GM21367 (cell line): ENCODE data around the gene TWNK.
A peak's percentile ranks its signal among the peaks of the same experiment; 100 is the strongest.
"Not testable (repeated sequence)": the region's sequence is repeated elsewhere in the genome, so short reads cannot be mapped to it uniquely, and the experiment has no call there.

Experiments used
- ATAC-seq: cut with Tn5 transposase; IDR thresholded peaks from one replicate; pipeline ENCODE4 v1.9.1; 2021; ENCODE audit not compliant: unreplicated experiment

TWNK gene

DNA sequence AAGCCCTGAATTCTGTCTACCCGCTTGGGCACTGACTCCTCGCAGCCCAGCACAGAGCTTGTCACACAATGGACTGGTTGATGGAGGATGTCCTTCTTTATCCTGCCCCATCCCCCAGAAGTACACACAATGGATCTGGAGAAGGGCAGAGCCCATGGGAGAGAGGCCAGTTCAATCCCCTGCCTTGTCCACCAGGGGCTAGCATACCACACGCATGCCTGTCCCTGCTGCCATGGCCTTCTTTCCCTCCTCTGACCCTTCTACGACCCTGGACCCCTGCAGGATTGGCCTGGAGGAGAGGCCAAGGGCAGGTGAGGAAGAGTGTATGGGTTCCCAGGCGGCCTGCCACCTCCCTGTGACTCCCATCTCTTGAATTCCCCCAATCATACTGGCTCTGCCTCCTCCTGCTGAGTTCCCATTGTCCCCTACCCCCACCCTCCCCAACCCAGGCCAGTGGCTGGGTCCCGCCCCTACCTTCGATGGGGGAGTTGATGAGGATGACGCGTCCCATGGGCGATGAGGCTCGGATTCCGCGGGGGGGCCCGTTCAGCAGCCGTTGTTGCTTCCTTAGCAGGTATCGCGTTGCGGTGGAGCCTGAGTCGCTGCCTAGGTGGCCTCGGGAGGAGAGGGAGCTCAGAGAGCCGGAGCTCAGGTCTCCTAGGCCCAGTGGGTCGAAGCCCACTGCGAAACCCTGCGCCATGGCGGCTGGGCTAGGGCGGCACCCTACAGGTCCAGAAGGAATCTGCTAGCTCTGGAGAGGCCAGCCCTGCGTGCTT lies 42.4 kb downstream of the TWNK start:
- no peak for ATAC-seq

GRCh38 chr10:101030496-101031127 lies 43.3 kb downstream of the TWNK start:
- ATAC-seq: no peak

DNA sequence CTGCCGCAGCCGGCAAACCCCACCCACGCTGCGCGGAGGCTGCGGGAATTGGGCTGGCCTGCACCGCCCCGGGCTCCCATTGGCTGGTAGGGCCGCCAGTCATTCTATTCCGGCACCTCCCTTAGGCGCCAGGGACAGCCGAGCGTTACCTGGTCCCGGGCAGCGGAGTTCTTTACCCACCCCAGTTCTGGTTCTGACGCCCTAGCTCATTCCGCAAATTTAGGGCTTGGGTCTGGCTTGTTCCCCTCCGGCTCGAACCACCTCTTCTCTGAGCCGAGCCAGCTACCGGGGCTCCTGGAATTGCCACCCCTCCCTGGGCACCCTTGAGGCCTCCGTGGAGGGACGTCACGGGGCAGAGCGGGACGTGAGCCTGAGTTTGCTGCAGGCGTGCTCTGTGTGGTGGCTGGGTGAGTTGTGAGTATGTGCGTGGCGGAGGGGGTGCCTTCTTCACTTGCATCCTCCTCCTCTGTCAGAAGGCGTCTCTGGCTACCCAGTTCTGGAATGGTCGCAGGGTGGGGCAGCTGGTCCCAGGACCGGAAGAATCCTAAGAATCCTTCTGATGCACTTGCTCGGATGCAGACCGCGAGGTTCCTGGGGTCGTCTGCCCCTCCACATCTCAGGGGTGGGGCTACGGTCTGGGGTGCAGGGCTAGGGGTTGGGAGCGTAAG lies 43.9 kb downstream of the TWNK start, which contains the start of the genes PDZD7 and SFXN3:
Gene PDZD7 (minus strand): TSS at position 2 of the 668 bp plus-strand sequence. CDS start 910 bp downstream, outside the sequence.
Gene SFXN3 (plus strand): TSS at position 107 of the 668 bp plus-strand sequence. CDS start 3,461 bp downstream, outside the sequence.
- peak; percentile 84 for ATAC-seq

GRCh38 chr10:101031796-101032636 lies 44.7 kb downstream of the TWNK start:
- ATAC-seq: no peak

DNA sequence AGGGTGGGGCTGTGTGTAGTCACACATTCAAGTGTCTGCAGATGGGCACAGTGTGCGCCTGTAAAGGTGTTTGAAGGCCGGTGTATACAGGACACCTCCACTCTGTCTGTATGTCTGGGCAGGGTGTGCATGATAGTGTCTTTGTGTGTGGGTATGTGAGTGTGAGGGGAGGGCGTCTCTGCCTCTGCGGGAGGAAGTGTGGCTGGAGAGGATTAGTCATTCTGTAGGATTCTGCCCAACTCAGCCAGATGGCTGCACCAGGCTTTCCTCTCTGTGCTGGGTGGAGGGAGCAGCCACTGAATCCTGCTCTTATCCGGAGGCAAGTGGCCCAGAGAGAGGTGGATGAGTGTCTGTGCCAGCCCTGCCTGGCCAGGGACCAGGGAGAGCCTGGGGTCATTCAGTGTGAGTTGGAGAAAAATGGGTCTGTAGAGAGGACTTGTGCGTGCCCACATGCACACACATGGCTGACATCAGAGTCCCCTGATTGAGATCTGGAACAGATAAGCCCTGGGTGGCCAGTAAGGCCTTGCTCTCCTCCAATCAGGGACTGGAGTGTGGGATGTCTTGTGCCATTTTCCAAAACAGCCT lies 45.4 kb downstream of the TWNK start:
- ATAC-seq: no peak

DNA sequence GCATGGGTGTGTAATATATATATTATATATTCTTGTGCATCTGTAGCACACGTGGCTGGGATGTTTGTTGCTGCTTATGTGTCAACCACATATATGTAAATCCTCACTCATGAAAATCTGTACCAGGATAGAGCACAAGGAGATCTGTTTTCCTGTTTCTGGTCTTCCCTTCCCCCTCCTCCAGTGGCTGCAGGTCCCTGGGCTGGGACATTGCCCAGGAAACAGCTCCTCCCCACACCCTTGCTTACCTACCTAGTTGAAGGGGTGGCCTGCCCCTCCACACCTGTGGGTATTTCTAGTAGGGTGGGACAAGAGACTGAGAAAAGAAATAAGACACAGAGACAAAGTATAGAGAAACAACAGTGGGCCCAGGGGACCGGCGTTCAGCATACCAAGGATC lies 45.9 kb downstream of the TWNK start:
- no peak for ATAC-seq

DNA sequence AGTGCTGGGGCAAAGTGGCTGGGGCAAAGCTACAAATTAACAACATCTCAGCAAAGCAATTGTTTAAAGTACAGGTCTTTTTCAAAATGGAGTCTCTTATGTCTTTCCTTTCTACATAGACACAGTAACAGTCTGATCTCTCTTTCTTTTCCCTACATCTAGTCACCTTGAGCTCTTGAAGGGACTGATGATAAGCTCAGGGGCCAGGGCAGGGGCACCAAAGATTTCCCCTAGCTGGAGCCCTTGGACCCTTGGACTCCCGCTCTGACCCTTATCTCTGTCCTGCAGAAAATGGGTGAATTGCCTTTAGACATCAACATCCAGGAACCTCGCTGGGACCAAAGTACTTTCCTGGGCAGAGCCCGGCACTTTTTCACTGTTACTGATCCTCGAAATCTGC lies 47.1 kb downstream of the TWNK start:
- not testable (repeated sequence) for ATAC-seq

- ATAC-seq: no peak
These were observed 48.0 kb downstream of the TWNK start for GRCh38 chr10:101035314-101035713.

DNA sequence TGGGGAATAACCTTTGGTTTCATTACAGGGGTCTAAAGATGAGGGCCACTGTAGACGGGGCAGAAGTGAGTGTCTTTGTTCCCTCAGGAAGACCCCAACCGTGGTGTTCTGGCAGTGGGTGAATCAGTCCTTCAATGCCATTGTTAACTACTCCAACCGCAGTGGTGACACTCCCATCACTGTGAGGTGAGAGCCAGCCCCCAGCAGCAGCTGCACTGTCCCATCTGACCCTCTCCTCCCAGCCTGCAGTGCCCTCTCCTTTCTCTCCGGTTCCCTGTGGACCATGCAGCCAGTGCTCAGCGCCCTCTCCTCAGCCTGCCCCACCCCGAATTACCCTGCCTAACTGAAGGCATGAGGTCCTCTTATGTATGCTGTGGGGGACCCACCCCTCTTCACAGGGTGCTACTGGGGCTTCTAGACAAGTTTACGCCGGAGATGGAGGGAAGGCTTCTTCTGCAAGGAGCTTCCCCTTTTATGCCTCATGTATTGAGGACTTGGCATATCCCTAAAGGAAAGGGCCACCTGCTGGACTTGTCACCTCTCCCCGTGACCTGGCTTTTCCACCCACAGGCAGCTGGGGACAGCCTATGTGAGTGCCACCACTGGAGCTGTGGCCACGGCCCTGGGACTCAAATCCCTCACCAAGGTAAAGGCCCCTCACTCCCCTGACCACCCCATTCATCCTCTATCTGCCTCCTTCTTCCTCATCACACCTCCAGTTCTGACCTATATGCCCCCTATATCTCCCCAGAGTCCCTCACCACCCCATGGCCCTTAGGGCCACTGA lies 48.8 kb downstream of the TWNK start:
- ATAC-seq: no peak

- ATAC-seq: no peak
These were observed 49.4 kb downstream of the TWNK start for GRCh38 chr10:101036726-101037125.

- no peak for ATAC-seq
These were observed 51.1 kb downstream of the TWNK start for GRCh38 chr10:101038484-101038883.

DNA sequence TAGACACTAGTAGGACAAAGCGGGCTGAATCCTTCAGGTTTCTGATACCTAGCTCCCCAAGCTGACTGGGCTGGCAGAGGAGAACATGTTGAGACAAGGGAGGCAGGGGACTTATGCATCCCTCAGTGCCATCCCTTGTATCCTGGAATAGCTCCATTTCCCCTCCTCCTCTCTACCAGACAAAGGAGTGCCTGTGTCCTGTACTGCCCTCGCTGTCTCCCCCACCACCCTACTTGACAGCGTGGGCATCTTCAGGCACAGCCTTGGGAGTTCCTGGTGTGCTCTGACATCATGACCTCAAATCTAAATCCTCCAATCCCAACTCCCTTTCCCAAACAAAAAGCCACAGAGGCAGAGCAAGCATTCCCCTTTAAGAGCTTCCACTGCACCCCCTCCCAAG lies 52.7 kb downstream of the TWNK start:
- ATAC-seq: no peak

- ATAC-seq: no peak
These were observed 53.5 kb downstream of the TWNK start for GRCh38 chr10:101040851-101041250.

DNA sequence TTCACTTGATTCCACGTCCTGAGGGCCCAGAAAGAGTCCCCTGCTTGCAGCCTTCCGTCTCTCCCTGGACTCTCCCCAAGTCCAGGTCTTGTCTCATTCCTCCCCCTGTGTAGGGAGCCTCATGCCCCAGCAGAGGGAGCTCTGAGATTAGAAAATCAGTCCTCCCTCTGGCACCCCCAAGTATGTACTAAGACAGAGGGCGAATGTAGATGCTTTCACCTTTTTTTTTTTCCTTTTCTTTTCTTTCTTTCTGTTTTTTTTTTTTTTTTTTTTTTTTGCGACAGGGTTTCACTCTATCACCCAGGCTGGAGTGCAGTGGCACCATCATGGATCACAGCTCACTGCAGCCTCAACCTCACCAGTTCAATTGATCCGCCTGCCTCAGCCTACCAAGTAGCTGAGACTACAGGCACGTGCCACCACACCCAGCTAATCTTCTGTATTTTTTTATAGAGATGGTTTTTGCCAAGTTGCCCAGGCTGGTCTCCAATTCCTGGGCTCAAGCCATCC lies 54.0 kb downstream of the TWNK start:
- ATAC-seq: no peak

DNA sequence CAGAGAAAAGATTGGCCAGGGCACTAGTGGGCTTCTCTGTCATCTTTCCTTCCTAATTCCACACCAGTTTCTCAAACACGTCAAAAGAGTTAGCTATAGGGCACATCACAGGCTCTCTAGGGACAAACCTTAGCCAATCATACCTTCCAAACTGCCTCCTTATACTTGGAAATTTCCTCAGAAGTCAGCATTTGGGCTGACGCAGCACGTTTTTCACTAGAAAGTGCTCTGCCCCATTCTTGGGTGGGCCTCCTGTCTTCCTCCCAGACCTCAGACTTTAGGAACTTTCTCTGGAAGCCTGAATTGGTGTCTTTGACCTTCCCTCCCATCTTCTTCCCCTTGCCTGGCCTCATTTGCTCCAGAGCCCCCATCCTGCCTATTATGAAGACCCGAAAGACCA lies 54.8 kb downstream of the TWNK start:
- no peak for ATAC-seq

- peak; percentile 92 for ATAC-seq
These were observed 55.5 kb downstream of the TWNK start for GRCh38 chr10:101042667-101043362.

- ATAC-seq: no peak
These were observed 56.0 kb downstream of the TWNK start for GRCh38 chr10:101043363-101043707.
